Peyer's patch (tissue), 4 donors: ENCODE measurements around the gene GABPB1.

Experiments
- POLR2A ChIP-seq, 2 donors: fragments of 450-650 bp; IDR thresholded peaks; one replicate each; pipeline ENCODE4 v1.5.1; 2017; ENCODE audit warnings: antibody characterized with exemption in 2 of 2, mild to moderate bottlenecking in 2 of 2, moderate library complexity in 2 of 2
- TF ChIP-seq, protein P1 (sequence below), 6 experiments: fragments of 450-650 bp in 4 of 6; fragments of 200-600 bp in 2 of 6; sonication (generic) in 1 of 6; IDR thresholded peaks; one replicate each; pipeline ENCODE4 v1.5.1; 2017 to 2019; ENCODE audit warnings: antibody characterized with exemption in 6 of 6, mild to moderate bottlenecking in 3 of 6, moderate library complexity in 1 of 6

GRCh38 chr15:50307799-50308198 lies 47.2 kb downstream of the GABPB1 start:
- TF ChIP-seq, protein P1, sequence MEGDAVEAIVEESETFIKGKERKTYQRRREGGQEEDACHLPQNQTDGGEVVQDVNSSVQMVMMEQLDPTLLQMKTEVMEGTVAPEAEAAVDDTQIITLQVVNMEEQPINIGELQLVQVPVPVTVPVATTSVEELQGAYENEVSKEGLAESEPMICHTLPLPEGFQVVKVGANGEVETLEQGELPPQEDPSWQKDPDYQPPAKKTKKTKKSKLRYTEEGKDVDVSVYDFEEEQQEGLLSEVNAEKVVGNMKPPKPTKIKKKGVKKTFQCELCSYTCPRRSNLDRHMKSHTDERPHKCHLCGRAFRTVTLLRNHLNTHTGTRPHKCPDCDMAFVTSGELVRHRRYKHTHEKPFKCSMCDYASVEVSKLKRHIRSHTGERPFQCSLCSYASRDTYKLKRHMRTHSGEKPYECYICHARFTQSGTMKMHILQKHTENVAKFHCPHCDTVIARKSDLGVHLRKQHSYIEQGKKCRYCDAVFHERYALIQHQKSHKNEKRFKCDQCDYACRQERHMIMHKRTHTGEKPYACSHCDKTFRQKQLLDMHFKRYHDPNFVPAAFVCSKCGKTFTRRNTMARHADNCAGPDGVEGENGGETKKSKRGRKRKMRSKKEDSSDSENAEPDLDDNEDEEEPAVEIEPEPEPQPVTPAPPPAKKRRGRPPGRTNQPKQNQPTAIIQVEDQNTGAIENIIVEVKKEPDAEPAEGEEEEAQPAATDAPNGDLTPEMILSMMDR (IDR thresholded peaks at IDR 0.05) = no peak
- TF ChIP-seq POLR2A (IDR thresholded peaks at IDR 0.05) = no peak
